HG03520 (cell line): ENCODE measurements around the gene ATP7A.
"Not testable (repeated sequence)": the region's sequence is repeated elsewhere in the genome, so short reads cannot be mapped to it uniquely, and the experiment has no call there.

Source experiments
- ATAC-seq: cut with Tn5 transposase; IDR thresholded peaks from one replicate; pipeline ENCODE4 v1.9.1; 2021; ENCODE audit warnings: mild to moderate bottlenecking, moderate library complexity; ENCODE audit not compliant: unreplicated experiment

The ATP7A gene

DNA sequence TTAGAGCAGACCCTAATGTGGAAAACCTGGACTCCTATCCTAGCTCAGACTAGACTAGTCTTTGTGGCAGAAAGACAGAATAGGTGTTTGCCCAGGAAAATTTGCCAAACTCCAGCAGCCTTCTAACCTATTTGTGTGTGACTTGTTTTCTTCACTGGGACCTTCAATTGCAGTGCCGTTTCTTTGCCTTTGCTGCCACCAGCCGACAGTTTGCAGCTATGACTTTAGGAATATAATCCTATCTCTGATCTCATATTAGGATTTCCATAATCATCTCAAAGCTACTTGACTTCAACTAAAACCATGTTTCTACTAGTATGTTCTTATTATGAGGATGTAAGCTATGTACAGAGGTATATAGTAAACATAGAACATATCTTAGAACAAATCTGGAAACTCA, 119.2 kb downstream of the ATP7A start:
- no peak for ATAC-seq

GRCh38 chrX:78035061-78035460, 124.6 kb downstream of the ATP7A start:
- no peak for ATAC-seq

DNA sequence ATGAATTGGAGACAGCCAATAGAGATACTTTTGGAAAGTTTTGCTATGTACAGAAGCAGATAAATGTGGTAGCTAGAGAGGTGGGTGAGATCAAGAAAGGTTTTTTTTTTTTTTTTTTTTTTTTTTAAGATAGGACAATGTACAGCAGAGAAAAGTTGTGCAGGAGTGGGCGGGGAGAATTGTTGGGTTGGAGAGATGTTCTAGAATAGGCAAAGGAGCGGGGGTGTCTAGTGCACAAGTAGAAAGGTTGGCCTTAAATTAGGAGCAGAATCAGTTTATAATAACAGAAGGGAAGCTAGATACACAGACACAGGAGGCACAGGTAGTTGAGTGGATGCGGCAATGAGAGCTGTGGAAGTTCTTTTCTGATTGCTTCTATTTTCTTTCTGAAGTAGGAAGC, 127.4 kb downstream of the ATP7A start:
- ATAC-seq = no peak

- ATAC-seq = no peak
Measured at GRCh38 chrX:78042601-78043000, 132.1 kb downstream of the ATP7A start.

GRCh38 chrX:78046362-78046761, 135.9 kb downstream of the ATP7A start:
- ATAC-seq = no peak

DNA sequence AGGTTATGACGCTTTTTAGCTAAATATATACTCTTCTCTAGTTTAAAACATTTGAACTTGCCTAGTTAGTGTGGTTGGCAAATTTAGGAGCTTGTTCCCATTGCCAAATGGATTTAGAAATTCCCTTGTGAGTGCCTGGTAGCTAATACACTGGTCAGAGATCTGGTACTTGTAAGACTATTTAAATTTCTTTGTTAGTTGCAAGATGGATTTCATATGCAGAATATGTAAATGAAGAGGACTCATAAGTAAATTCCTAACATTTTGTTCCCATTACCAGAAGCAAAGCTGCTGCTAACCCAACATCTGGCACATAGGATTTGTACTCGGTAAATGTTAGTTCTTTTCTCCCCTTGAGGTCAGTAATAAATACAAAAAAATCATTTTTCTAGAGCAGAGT, 137.6 kb downstream of the ATP7A start:
- no peak for ATAC-seq

- ATAC-seq = no peak
Measured at GRCh38 chrX:78063687-78064086, 153.2 kb downstream of the ATP7A start.

- no peak for ATAC-seq
Measured at GRCh38 chrX:78064152-78064551, 153.7 kb downstream of the ATP7A start.

DNA sequence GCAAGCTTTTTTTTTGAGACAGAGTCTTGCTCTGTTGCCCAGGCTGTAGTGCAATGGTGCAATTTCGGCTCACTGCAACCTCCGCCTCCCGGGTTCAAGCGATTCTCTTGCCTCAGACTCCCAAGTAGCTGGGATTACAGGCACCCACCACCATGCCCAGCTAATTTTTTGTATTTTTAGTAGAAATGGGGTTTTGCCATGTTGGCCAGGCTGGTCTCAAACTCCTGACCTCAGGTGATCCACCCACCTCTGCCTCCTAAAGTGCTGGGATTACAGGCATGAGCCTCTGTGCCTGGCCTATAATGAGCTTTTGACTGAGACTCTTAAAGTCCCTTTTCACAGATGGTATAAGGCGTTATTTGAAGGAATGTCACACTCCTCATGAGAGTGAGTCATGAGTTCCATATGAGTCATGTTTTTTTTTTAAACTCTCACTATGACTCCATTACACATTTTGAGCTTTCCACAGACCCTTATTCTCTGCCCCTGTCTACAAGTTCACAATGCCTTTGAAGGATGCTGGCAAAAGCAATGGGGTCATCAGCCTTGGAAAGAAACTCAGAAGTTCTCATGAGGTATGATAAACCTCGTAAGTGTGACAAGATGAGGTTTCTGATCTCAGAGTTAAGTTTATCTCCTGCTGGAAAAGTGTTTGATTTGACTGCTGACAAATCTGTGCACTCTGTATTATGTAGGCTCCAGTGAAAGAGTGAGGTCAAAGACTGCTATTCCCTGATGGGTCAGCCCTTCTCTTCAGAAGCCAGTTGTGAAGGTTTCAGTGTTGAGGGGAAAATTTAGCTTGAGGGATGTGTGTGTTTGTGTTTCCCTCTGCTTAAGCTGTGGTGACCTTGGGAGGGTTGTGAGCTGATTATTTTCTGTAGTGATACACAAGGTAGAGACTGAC, 154.5 kb downstream of the ATP7A start:
- peak; percentile 88 for ATAC-seq

GRCh38 chrX:78066110-78066509, 155.6 kb downstream of the ATP7A start:
- no peak for ATAC-seq

GRCh38 chrX:78071331-78071730, 160.8 kb downstream of the ATP7A start:
- no peak for ATAC-seq

GRCh38 chrX:78073147-78074077, 162.9 kb downstream of the ATP7A start:
- ATAC-seq = not testable (repeated sequence)

DNA sequence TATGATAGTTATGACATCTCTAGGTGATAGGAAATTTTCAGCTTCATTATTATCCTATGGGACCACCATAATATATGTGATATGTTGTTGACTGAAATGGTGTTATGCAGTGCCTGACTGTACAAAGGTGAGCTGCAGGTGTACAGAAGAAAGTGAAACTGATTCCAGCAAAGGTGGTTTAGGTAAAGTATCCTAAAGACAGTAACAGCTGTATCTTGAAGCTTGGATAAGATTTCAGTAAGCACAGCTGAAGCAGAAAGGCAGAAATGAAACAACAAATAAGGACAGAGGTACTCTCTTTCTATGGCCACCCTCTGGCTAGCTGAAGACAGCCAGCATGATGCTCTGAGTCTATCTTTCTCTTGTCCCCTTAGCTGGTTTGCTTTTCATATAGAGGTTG, 163.6 kb downstream of the ATP7A start:
- ATAC-seq = no peak

GRCh38 chrX:78075787-78076389, 165.4 kb downstream of the ATP7A start:
- ATAC-seq = no peak

- ATAC-seq = not testable (repeated sequence)
Measured at GRCh38 chrX:78081413-78081812, 170.9 kb downstream of the ATP7A start.

GRCh38 chrX:78092296-78092695, 181.8 kb downstream of the ATP7A start:
- peak; percentile 87 for ATAC-seq

DNA sequence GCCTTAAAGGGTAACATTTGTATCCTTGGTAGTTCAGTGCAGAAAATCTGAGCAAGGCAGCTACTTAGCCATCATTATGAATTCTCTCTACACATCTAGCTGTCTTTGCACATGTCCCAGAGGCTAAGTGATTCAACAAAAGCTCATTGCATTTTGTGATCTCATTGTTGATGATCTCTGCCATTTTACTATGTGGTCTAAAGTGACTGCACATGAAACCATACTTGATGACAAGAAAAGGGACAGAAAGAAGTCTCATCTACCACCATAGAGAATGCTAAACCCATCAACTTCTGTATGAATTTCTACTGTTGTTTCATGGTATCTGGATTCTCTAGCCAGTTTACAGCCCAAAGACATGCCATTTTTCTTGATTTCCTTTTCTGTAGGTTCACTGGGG, 187.6 kb downstream of the ATP7A start:
- ATAC-seq = no peak
